ENCODE measurements around the gene VPS26A. TPM values are rescaled to one million over a fixed set of nuclear protein-coding genes. Genes with fewer than 3 reads are reported as not detected.

Gene VPS26A
- total RNA-seq, result 10 to 100 TPM; 38.8 to 54.8 TPM

GRCh38 chr10:69123747-69124562 is at the start of gene VPS26A:
TSS of gene VPS26A (plus strand) at chr10:69124178. CDS start at chr10:69124278, 100 bp downstream.
- DNase-seq (ENCODE audit: low spot score) (peak; percentile 99), ATAC-seq (peak; percentile 99)
- peaks cover 9 to 27% of the 10 kb centered on the region in 2 donors for H3K4me1 Mint-ChIP-seq (ENCODE audit: low read depth in 2 of 2)
- H3K27me3 Mint-ChIP-seq, result no peaks in the 10 kb centered on the region
- no peaks in the 10 kb centered on the region for H3K9me3 Mint-ChIP-seq
- no peaks in the 10 kb centered on the region for H3K36me3 Mint-ChIP-seq
- H3K27ac Mint-ChIP-seq, result peak within 1 kb of the TSS; percentile 93 to 98
- H3K4me3 Mint-ChIP-seq, result peak within 1 kb of the TSS; percentile 95

GRCh38 chr10:69074532-69074931 is 49.4 kb upstream of the VPS26A start:
- no peaks in the 10 kb centered on the region for H3K27me3 Mint-ChIP-seq
- ATAC-seq, result no peak
- no peaks in the 10 kb centered on the region for H3K9me3 Mint-ChIP-seq
- no peak for DNase-seq (ENCODE audit: low spot score)
- H3K36me3 Mint-ChIP-seq, result no peaks in the 10 kb centered on the region
- H3K27ac Mint-ChIP-seq, result peak overlapping the region in 1 of 2 donors; percentile 47
- no peak overlapping the region for H3K4me3 Mint-ChIP-seq
- H3K4me1 Mint-ChIP-seq (ENCODE audit: low read depth in 2 of 2), result peaks cover 0 to 8% of the 10 kb centered on the region in 2 donors

- no peak overlapping the region for H3K4me3 Mint-ChIP-seq
- no peak overlapping the region for H3K27ac Mint-ChIP-seq
- ATAC-seq (no peak), DNase-seq (ENCODE audit: low spot score) (no peak)
- H3K9me3 Mint-ChIP-seq, result no peaks in the 10 kb centered on the region
- H3K4me1 Mint-ChIP-seq (ENCODE audit: low read depth in 2 of 2), result peaks cover 3 to 10% of the 10 kb centered on the region in 2 donors
- H3K27me3 Mint-ChIP-seq, result no peaks in the 10 kb centered on the region
- H3K36me3 Mint-ChIP-seq, result no peaks in the 10 kb centered on the region
Observed at GRCh38 chr10:69075431-69075830, 48.5 kb upstream of the VPS26A start.

- no peak overlapping the region for H3K27ac Mint-ChIP-seq
- H3K9me3 Mint-ChIP-seq, result no peaks in the 10 kb centered on the region
- no peak overlapping the region for H3K4me3 Mint-ChIP-seq
- H3K36me3 Mint-ChIP-seq, result no peaks in the 10 kb centered on the region
- DNase-seq (ENCODE audit: low spot score) (no peak), ATAC-seq (no peak)
- H3K4me1 Mint-ChIP-seq (ENCODE audit: low read depth in 2 of 2), result peaks cover 4 to 6% of the 10 kb centered on the region in 2 donors
- no peaks in the 10 kb centered on the region for H3K27me3 Mint-ChIP-seq
Observed at GRCh38 chr10:69078311-69078710, 45.7 kb upstream of the VPS26A start.

- Mint-ChIP-seq H3K4me3 (peak overlapping the region; percentile 25), H3K27ac (peak overlapping the region in 1 of 2 donors; percentile 10), H3K9me3 (no peaks in the 10 kb centered on the region), H3K36me3 (no peaks in the 10 kb centered on the region), H3K27me3 (no peaks in the 10 kb centered on the region), H3K4me1 (ENCODE audit: low read depth in 2 of 2) (peaks cover 8% of the 10 kb centered on the region in 2 donors)
- DNase-seq (ENCODE audit: low spot score) (no peak), ATAC-seq (peak in 1 of 2 donors; percentile 56)
Observed at GRCh38 chr10:69080226-69080625, 43.8 kb upstream of the VPS26A start.

GRCh38 chr10:69086001-69086509 is 37.9 kb upstream of the VPS26A start:
- no peaks in the 10 kb centered on the region for H3K27me3 Mint-ChIP-seq

GRCh38 chr10:69087590-69088470 is 36.1 kb upstream of the VPS26A start, which contains the start of gene SRGN:
TSS of gene SRGN (plus strand) at chr10:69088103. CDS start at chr10:69088158, 55 bp downstream.
- Mint-ChIP-seq H3K27me3 (no peaks in the 10 kb centered on the region), H3K9me3 (no peaks in the 10 kb centered on the region), H3K36me3 (peaks cover 18% of the 10 kb centered on the region), H3K4me1 (ENCODE audit: low read depth in 2 of 2) (peaks cover 49 to 54% of the 10 kb centered on the region in 2 donors), H3K27ac (peak within 1 kb of the TSS; percentile 96 to 97), H3K4me3 (peak within 1 kb of the TSS; percentile 89)
- ATAC-seq (peak; percentile 70 to 79), DNase-seq (ENCODE audit: low spot score) (peak; percentile 84)

More at GRCh38 chr10:69086001-69086509, 37.9 kb upstream of the VPS26A start:
- no peak for DNase-seq (ENCODE audit: low spot score)
- no peaks in the 10 kb centered on the region for H3K9me3 Mint-ChIP-seq
- H3K4me1 Mint-ChIP-seq (ENCODE audit: low read depth in 2 of 2), result peaks cover 42 to 44% of the 10 kb centered on the region in 2 donors
- peaks cover 16% of the 10 kb centered on the region for H3K36me3 Mint-ChIP-seq
- H3K27ac Mint-ChIP-seq, result peak overlapping the region; percentile 96 to 97
- ATAC-seq, result no peak
- peak overlapping the region; percentile 85 for H3K4me3 Mint-ChIP-seq

- Mint-ChIP-seq H3K9me3 (no peaks in the 10 kb centered on the region), H3K27ac (peak overlapping the region; percentile 96 to 97), H3K4me3 (peak overlapping the region; percentile 89), H3K27me3 (no peaks in the 10 kb centered on the region), H3K4me1 (ENCODE audit: low read depth in 2 of 2) (peaks cover 54 to 56% of the 10 kb centered on the region in 2 donors), H3K36me3 (peaks cover 18% of the 10 kb centered on the region)
- ATAC-seq, result no peak
- no peak for DNase-seq (ENCODE audit: low spot score)
Observed at GRCh38 chr10:69088471-69088769, 35.6 kb upstream of the VPS26A start.

GRCh38 chr10:69088801-69089501 is 35.0 kb upstream of the VPS26A start:
- Mint-ChIP-seq H3K27me3 (no peaks in the 10 kb centered on the region), H3K4me1 (ENCODE audit: low read depth in 2 of 2) (peaks cover 60% of the 10 kb centered on the region in 2 donors), H3K4me3 (peak overlapping the region; percentile 89), H3K36me3 (peaks cover 18% of the 10 kb centered on the region), H3K9me3 (no peaks in the 10 kb centered on the region), H3K27ac (peak overlapping the region; percentile 96 to 97)
- DNase-seq (ENCODE audit: low spot score) (no peak), ATAC-seq (peak; percentile 29 to 40)

- H3K36me3 Mint-ChIP-seq, result peaks cover 18% of the 10 kb centered on the region
- H3K9me3 Mint-ChIP-seq, result no peaks in the 10 kb centered on the region
- peak overlapping the region; percentile 89 for H3K4me3 Mint-ChIP-seq
Observed at GRCh38 chr10:69089638-69090599, 34.1 kb upstream of the VPS26A start.

GRCh38 chr10:69090685-69091084 is 33.3 kb upstream of the VPS26A start:
- H3K4me1 Mint-ChIP-seq (ENCODE audit: low read depth in 2 of 2), result peaks cover 56 to 62% of the 10 kb centered on the region in 2 donors
- H3K36me3 Mint-ChIP-seq, result peaks cover 18% of the 10 kb centered on the region
- no peaks in the 10 kb centered on the region for H3K27me3 Mint-ChIP-seq
- no peak for ATAC-seq
- peak overlapping the region; percentile 89 for H3K4me3 Mint-ChIP-seq
- peak overlapping the region; percentile 96 to 97 for H3K27ac Mint-ChIP-seq
- no peaks in the 10 kb centered on the region for H3K9me3 Mint-ChIP-seq
- DNase-seq (ENCODE audit: low spot score), result no peak

More at GRCh38 chr10:69089638-69090599, 34.1 kb upstream of the VPS26A start:
- peak; percentile 86 to 88 for ATAC-seq
- peaks cover 58 to 61% of the 10 kb centered on the region in 2 donors for H3K4me1 Mint-ChIP-seq (ENCODE audit: low read depth in 2 of 2)
- peak overlapping the region; percentile 96 to 97 for H3K27ac Mint-ChIP-seq
- H3K27me3 Mint-ChIP-seq, result no peaks in the 10 kb centered on the region
- peak; percentile 89 for DNase-seq (ENCODE audit: low spot score)

- Mint-ChIP-seq H3K27me3 (no peaks in the 10 kb centered on the region), H3K9me3 (no peaks in the 10 kb centered on the region), H3K36me3 (peaks cover 18% of the 10 kb centered on the region), H3K4me1 (ENCODE audit: low read depth in 2 of 2) (peaks cover 56 to 61% of the 10 kb centered on the region in 2 donors), H3K4me3 (peak overlapping the region; percentile 89), H3K27ac (peak overlapping the region; percentile 96 to 97)
- no peak for DNase-seq (ENCODE audit: low spot score)
- no peak for ATAC-seq
Observed at GRCh38 chr10:69091143-69091651, 32.8 kb upstream of the VPS26A start.

Data from natural killer cell treated with Interleukin-12 subunit alpha and Interleukin-12 subunit beta and Interleukin-15 and Interleukin-18, amount 100 ng/mL, for 72 hours (primary cell).